GM10266 (cell line): ENCODE results near the gene OR1F1.

ENCODE experiments used
- DNase-seq: peaks from one replicate; pipeline ENCODE4 v3.0.0; 2012; ENCODE audit errors: extremely low spot score
- TF ChIP-seq, protein P1 (sequence below): IDR thresholded peaks from 2 replicates; pipeline ENCODE4 v1.5.1; 2012; ENCODE audit warnings: mild to moderate bottlenecking, low read depth; ENCODE audit not compliant: control insufficient read depth, insufficient read depth; ENCODE audit errors: missing control alignments

OR1F1 gene

DNA sequence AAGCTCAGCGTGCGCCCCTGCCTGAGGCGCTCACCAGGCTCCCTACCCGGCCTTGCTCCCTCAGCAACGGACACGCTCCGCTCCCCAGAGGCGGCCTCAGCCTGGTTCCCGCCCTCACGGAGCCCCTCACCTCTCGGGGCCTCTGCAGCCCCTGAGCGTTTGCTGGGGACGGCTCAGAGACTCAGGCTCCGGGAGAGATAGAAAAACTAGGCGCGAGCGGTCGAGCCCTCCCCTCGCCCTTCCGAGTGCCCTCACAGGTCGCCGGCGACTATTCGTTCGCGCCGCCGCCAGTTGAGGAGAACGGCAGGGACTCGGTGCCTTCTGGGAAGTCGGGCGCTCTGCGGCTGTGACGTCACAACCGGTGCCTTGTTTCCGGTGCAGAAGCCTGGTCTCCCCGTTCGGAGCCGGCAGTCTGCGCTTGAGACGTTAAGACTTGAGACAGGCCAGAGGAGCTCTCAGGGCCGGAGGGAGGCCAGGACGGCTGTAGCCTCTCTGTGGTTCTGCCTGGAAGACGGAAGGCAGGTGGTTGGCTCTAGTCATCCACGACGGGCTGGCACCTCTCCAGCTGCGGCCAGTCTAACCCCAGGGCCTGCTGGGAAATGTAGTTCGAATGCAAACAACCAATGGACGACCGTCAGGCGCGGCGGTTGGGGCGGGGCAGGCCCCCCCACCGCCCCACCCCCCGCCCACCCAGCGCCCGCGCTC lies 47.0 kb downstream of the OR1F1 start, which contains the start of gene ZNF200:
ZNF200 (minus strand) TSS at position 302 of the 705 bp plus-strand sequence. CDS start 1,403 bp downstream, outside the sequence.
- TF ChIP-seq, protein P1, sequence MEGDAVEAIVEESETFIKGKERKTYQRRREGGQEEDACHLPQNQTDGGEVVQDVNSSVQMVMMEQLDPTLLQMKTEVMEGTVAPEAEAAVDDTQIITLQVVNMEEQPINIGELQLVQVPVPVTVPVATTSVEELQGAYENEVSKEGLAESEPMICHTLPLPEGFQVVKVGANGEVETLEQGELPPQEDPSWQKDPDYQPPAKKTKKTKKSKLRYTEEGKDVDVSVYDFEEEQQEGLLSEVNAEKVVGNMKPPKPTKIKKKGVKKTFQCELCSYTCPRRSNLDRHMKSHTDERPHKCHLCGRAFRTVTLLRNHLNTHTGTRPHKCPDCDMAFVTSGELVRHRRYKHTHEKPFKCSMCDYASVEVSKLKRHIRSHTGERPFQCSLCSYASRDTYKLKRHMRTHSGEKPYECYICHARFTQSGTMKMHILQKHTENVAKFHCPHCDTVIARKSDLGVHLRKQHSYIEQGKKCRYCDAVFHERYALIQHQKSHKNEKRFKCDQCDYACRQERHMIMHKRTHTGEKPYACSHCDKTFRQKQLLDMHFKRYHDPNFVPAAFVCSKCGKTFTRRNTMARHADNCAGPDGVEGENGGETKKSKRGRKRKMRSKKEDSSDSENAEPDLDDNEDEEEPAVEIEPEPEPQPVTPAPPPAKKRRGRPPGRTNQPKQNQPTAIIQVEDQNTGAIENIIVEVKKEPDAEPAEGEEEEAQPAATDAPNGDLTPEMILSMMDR, result no peak
- DNase-seq, result peak; percentile 97

DNA sequence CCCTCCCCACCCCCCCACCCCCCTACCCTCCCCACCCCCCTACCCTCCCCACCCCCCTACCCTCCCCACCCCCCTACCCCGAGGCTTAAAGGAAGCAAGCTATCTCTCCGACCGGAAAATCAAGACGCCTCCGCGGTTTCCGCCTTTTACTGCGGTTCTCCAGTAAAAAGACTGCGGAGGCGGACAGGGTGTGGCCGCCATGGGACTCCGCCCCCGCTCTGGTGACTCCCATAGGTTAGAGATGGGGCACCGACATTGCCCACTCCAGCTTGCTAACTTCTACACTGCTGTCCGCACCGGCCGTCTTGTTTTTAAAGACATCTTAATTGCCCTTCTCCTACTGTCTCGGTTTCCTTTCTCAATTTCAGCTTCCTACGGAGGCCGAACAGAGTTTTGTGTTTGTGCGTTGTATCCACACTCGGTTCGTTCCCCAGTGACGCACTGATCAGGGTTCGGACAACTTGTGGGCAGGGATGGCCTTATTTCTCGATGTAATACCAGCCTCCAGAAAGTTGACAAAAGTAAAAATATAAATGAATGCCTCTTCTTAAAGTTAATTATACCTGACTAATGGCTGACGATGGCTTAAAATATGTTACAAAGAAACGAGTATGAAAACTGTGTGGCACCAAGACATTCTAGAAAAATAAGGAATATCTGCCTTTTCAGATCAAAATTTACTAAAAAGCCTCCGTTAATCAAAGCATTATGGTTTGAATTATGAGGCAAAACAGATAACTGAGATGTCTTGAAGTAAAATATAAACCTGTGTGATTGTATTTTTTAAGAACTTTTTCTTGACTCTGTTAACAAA lies 48.1 kb downstream of the OR1F1 start:
- DNase-seq, result no peak

DNA sequence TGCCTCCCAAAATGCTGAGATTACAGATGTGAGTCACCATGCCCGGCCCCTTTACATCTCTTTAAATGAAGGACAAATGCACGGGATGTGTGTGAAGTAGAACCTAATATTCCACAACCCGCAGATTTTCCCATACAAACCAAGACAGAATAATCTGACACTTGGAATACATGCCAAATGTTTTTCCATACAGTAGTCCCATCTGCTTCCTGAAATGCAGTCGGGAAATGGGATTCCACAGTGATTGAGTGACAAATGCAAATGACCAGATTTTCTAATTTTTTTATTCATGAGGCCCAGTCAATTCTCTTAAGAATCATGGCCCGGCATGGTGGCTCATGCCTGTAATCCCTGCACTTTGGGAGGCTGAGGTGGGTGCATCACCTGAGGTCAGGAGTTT lies 53.8 kb downstream of the OR1F1 start:
- TF ChIP-seq, protein P1, result no peak
- DNase-seq, result no peak

More for the DNA sequence above, 48.1 kb downstream of the OR1F1 start:
- TF ChIP-seq, protein P1, result no peak

DNA sequence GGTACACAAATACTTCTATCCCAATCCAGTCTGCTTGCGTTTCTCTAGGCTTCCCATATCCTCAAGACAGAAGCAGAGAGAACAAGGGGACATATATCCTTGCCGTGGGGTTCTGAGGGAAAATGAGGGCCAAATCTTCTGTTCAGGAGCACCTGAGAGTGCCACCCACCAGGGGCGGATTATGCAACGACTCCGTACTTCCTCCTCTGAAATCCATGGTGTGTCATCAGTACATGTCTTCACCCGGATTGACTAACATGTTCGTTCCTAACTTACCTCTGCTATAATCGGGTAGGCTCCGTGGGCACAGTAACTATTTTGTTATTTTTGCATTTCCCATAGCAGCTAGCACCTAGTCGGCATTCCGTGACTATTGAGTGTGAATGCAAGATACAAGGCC lies 54.7 kb downstream of the OR1F1 start:
- TF ChIP-seq, protein P1, result no peak
- no peak for DNase-seq

DNA sequence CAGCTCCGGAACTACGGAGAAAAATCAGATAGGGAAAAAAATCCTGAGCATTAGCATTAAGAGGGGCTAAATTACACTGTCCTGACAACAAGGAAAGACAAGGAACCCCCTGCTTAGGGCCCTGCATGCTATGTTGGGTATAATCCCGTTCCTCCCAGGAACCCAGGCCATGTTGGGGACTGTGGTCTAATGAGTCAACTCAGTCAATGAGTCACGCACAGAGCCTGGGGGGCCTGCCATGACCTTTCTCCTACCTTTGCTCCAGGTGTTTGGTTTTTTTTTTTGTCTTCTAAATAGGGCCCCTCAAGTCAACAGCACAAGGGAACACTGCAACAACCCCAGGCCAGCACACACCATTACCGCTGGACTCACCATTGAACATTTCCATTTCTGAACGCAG lies 55.9 kb downstream of the OR1F1 start:
- no peak for DNase-seq

DNA sequence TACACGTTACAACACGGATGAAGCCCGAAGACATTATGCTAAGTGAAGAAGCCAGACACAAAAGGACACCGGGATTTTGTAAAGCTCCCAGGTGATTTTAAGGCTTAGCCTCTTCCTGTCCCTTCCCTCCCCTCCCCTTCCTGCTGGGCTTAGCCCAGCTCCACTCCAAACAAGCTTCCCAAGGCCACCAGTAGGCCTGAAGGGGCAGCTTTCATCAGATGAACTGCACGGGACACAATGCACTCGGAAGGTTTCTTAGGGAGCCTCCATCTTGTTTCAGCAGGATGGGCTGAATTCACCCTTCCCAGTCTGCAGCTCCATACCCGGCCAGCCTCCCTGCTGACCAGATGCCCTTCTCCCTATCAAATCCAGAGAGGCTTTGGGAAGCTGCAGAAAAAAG lies 58.0 kb downstream of the OR1F1 start:
- TF ChIP-seq, protein P1, result no peak
- DNase-seq, result no peak

More for the DNA sequence above, 55.9 kb downstream of the OR1F1 start:
- TF ChIP-seq, protein P1, result no peak

DNA sequence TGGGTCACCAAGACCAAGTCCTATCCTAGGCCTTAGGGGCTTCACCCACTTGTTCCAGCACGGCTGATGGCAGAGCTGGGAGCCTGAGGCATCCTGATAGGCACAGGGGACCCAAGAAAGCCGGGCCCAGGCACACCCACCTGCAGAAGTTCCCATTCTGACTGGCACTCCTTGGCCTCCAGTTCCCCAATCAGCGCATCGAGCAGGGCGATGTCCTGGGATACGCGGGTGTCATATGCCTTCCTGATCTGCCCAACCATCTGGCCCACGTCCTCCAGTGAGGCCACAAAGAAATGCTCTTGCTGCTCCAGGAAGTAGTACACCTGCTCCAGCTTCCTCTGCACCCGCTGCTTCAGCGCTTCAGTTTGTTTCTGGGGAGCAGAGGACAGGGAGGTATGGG lies 58.9 kb downstream of the OR1F1 start:
- DNase-seq, result no peak
- TF ChIP-seq, protein P1, result no peak
